Activated CD8-positive, alpha-beta memory T cell treated with anti-CD3 and anti-CD28 coated beads, Interleukin-2, amount 50 U/mL, for 4 hours (primary cell): ENCODE results near the gene ANKRD33B.
A peak's percentile ranks its signal among the peaks of the same experiment; 100 is the strongest.
"Not testable (repeated sequence)": the region's sequence is repeated elsewhere in the genome, so short reads cannot be mapped to it uniquely, and the experiment has no call there.

Experiments
- DNase-seq: peaks from one replicate; pipeline ENCODE4 v3.0.0-alpha.2; 2020

ANKRD33B gene

GRCh38 chr5:10562201-10563109 is 1.4 kb upstream of the ANKRD33B start:
- DNase-seq, result no peak

- peak; percentile 50 for DNase-seq
Observed at GRCh38 chr5:10563110-10563944, 543 bp upstream of the ANKRD33B start.

GRCh38 chr5:10564838-10565784 is 1.2 kb downstream of the ANKRD33B start:
- DNase-seq, result peak; percentile 20

GRCh38 chr5:10565785-10566542 is 2.1 kb downstream of the ANKRD33B start:
- no peak for DNase-seq

- no peak for DNase-seq
Observed at GRCh38 chr5:10566543-10567068, 2.7 kb downstream of the ANKRD33B start.

- no peak for DNase-seq
Observed at GRCh38 chr5:10567121-10567591, 3.3 kb downstream of the ANKRD33B start.

GRCh38 chr5:10567781-10568321 is 4.0 kb downstream of the ANKRD33B start:
- no peak for DNase-seq

GRCh38 chr5:10570540-10570939 is 6.7 kb downstream of the ANKRD33B start:
- not testable (repeated sequence) for DNase-seq

GRCh38 chr5:10572451-10572850 is 8.6 kb downstream of the ANKRD33B start:
- no peak for DNase-seq

- no peak for DNase-seq
Observed at GRCh38 chr5:10573487-10574145, 9.7 kb downstream of the ANKRD33B start.

GRCh38 chr5:10574879-10575278 is 11.0 kb downstream of the ANKRD33B start:
- DNase-seq, result not testable (repeated sequence)

- no peak for DNase-seq
Observed at GRCh38 chr5:10576121-10576789, 12.4 kb downstream of the ANKRD33B start.

- DNase-seq, result no peak
Observed at GRCh38 chr5:10576790-10577189, 12.9 kb downstream of the ANKRD33B start.

GRCh38 chr5:10577371-10578292 is 13.8 kb downstream of the ANKRD33B start:
- DNase-seq, result no peak

- DNase-seq, result no peak
Observed at GRCh38 chr5:10578293-10578665, 14.4 kb downstream of the ANKRD33B start.

GRCh38 chr5:10578869-10579268 is 15.0 kb downstream of the ANKRD33B start:
- no peak for DNase-seq

- no peak for DNase-seq
Observed at GRCh38 chr5:10579536-10580521, 16.0 kb downstream of the ANKRD33B start.
